K562 (cell line): ENCODE results near the gene C12orf42. TPM values are rescaled to one million over a fixed set of nuclear protein-coding genes. Genes with fewer than 3 reads are reported as not detected.

Experiments
- GATA2 ChIP-seq: sonication (generic); formaldehyde crosslinking; IDR thresholded peaks from 2 replicates; pipeline ENCODE4 v1.4.0; 2020; ENCODE audit warnings: mild to moderate bottlenecking, missing genetic modification reagents
- NFE2L1 ChIP-seq: fragments of 450-650 bp; IDR thresholded peaks from 2 replicates; pipeline ENCODE4 v1.6.1; 2016; ENCODE audit warnings: missing genetic modification characterization, low read depth, mild to moderate bottlenecking, missing compliant biosample characterization, moderate library complexity, borderline replicate concordance
- PHF21A ChIP-seq: fragments of 450-650 bp; IDR thresholded peaks from 2 replicates; pipeline ENCODE4 v1.6.1; 2017; ENCODE audit warnings: low read depth, borderline replicate concordance
- PTRF ChIP-seq: fragments of 450-650 bp; IDR thresholded peaks from 2 replicates; pipeline ENCODE4 v1.6.1; 2016; ENCODE audit warnings: mild to moderate bottlenecking, missing genetic modification characterization, missing compliant biosample characterization
- PYGO2 ChIP-seq: fragments of 450-650 bp; IDR thresholded peaks from 2 replicates; pipeline ENCODE4 v1.6.1; 2016; ENCODE audit warnings: mild to moderate bottlenecking, missing genetic modification characterization, moderate library complexity, missing compliant biosample characterization
- RBM39 ChIP-seq: fragments of 200-400 bp; formaldehyde crosslinking; optimal IDR thresholded peaks from 2 replicates; pipeline ENCODE3; 2018; ENCODE audit warnings: low read depth, low read length
- SAFB ChIP-seq: fragments of 200-400 bp; formaldehyde crosslinking; IDR thresholded peaks from 2 replicates; pipeline ENCODE4 v1.6.1; 2017; ENCODE audit warnings: low read depth, low read length, borderline replicate concordance
- TCF3 ChIP-seq: sonication (generic); formaldehyde crosslinking; IDR thresholded peaks from 2 replicates; pipeline ENCODE4 v1.4.0; 2020; ENCODE audit warnings: mild to moderate bottlenecking, missing genetic modification reagents
- XRCC4 ChIP-seq: IDR thresholded peaks from one replicate; pipeline ENCODE4 v1.6.1; 2011; ENCODE audit not compliant: insufficient read depth, insufficient read length; ENCODE audit errors: extremely low read depth
- ZNF316 ChIP-seq: fragments of 450-650 bp; IDR thresholded peaks from 2 replicates; pipeline ENCODE4 v1.6.1; 2016
- ZNF551 ChIP-seq: fragments of 250-450 bp; sonication (Bioruptor Pico); IDR thresholded peaks from 2 replicates; pipeline ENCODE4 v1.5.0; 2021; ENCODE audit warnings: mild to moderate bottlenecking, moderate library complexity
- ZNF76 ChIP-seq: fragments of 250-450 bp; sonication (Bioruptor Pico); IDR thresholded peaks from 2 replicates; pipeline ENCODE4 v1.4.0; 2020; ENCODE audit warnings: mild to moderate bottlenecking, moderate library complexity, borderline replicate concordance
- polyA plus RNA-seq, 8 experiments: library from polyadenylated mRNA; depleted of rRNA in 4 of 8; stranded (reverse) in 5 of 8; unstranded in 3 of 8; fragments of >200 nt; fragmentation: Nextera tagmentation in 2 of 8; fragmentation: Illumina TruSeq in 1 of 8; extraction: Ambion mirVana in 2 of 8; extraction: Trizol in 1 of 8; gene quantifications; 2 replicates each; pipeline versions ENCODE4 v1.2.1 to v1.2.3, GENCODE V29; 2011 to 2014; ENCODE audit warnings: inconsistent platforms in 1 of 8, missing spikeins in 1 of 8
- total RNA-seq, 7 experiments: library from RNA; depleted of rRNA in 6 of 7; stranded (reverse); fragments of >200 nt in 6 of 7; fragmentation: Illumina TruSeq in 2 of 7; extraction: Trizol in 2 of 7; gene quantifications; 2 replicates each; pipeline versions ENCODE4 v1.2.1 to v1.2.3, GENCODE V29; 2011 to 2021; ENCODE audit warnings: low replicate concordance in 1 of 7
- TF ChIP-seq, protein P1 (sequence below): fragments of 200-800 bp; sonication (Bioruptor generic); IDR thresholded peaks from 2 replicates; pipeline ENCODE4 v1.6.1; 2016; ENCODE audit warnings: missing genetic modification characterization, missing compliant biosample characterization
- TF ChIP-seq, protein P2 (sequence below): sonication (generic); formaldehyde crosslinking; IDR thresholded peaks from 2 replicates; pipeline ENCODE4 v1.8.0; 2023; ENCODE audit warnings: missing genetic modification reagents, mild to moderate bottlenecking, borderline replicate concordance
- TF ChIP-seq, protein P3 (sequence below): fragments of 450-650 bp; IDR thresholded peaks from one replicate; pipeline ENCODE4 v1.6.1; 2018; ENCODE audit warnings: mild to moderate bottlenecking, moderate library complexity; ENCODE audit not compliant: partially characterized antibody

The C12orf42 gene
- total and polyA plus RNA-seq, 9 of the 15 experiments (the other 6 are each of a cell fraction or from before 2014, with no cell fraction given): not detected

DNA sequence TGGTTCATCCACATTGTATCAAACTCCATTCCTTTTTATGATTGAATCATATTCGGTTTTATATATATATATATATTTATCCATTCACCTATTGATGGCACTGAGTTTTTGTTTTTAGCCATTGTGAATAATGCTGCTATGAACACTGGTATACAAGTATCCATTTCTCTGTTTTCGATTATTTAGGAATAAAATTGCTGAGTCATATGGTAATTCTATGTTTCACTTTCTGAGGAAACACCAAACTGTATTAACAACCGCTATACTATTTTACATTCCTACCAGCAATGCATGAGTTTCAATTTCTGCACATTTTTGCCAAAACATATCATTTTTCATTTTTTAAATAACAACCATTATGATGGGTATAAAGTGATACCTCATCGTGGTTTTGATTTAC, 104.7 kb downstream of the C12orf42 start (continued):
- TF ChIP-seq, protein P1, sequence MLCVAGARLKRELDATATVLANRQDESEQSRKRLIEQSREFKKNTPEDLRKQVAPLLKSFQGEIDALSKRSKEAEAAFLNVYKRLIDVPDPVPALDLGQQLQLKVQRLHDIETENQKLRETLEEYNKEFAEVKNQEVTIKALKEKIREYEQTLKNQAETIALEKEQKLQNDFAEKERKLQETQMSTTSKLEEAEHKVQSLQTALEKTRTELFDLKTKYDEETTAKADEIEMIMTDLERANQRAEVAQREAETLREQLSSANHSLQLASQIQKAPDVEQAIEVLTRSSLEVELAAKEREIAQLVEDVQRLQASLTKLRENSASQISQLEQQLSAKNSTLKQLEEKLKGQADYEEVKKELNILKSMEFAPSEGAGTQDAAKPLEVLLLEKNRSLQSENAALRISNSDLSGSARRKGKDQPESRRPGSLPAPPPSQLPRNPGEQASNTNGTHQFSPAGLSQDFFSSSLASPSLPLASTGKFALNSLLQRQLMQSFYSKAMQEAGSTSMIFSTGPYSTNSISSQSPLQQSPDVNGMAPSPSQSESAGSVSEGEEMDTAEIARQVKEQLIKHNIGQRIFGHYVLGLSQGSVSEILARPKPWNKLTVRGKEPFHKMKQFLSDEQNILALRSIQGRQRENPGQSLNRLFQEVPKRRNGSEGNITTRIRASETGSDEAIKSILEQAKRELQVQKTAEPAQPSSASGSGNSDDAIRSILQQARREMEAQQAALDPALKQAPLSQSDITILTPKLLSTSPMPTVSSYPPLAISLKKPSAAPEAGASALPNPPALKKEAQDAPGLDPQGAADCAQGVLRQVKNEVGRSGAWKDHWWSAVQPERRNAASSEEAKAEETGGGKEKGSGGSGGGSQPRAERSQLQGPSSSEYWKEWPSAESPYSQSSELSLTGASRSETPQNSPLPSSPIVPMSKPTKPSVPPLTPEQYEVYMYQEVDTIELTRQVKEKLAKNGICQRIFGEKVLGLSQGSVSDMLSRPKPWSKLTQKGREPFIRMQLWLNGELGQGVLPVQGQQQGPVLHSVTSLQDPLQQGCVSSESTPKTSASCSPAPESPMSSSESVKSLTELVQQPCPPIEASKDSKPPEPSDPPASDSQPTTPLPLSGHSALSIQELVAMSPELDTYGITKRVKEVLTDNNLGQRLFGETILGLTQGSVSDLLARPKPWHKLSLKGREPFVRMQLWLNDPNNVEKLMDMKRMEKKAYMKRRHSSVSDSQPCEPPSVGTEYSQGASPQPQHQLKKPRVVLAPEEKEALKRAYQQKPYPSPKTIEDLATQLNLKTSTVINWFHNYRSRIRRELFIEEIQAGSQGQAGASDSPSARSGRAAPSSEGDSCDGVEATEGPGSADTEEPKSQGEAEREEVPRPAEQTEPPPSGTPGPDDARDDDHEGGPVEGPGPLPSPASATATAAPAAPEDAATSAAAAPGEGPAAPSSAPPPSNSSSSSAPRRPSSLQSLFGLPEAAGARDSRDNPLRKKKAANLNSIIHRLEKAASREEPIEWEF: no peak
- TF ChIP-seq GATA2 (CRISPR knock-in tag) (no peak), TCF3 (no peak), PHF21A (no peak), ZNF316 (peak; percentile 47), ZNF76 (CRISPR knock-in tag) (no peak), SAFB (no peak), NFE2L1 (tag) (peak; percentile 49; the same call in 1 of the 2 replicates), ZNF551 (CRISPR knock-in tag) (no peak), PTRF (tag) (no peak), XRCC4 (no peak), PYGO2 (tag) (no peak), RBM39 (no peak)
- TF ChIP-seq, protein P2, sequence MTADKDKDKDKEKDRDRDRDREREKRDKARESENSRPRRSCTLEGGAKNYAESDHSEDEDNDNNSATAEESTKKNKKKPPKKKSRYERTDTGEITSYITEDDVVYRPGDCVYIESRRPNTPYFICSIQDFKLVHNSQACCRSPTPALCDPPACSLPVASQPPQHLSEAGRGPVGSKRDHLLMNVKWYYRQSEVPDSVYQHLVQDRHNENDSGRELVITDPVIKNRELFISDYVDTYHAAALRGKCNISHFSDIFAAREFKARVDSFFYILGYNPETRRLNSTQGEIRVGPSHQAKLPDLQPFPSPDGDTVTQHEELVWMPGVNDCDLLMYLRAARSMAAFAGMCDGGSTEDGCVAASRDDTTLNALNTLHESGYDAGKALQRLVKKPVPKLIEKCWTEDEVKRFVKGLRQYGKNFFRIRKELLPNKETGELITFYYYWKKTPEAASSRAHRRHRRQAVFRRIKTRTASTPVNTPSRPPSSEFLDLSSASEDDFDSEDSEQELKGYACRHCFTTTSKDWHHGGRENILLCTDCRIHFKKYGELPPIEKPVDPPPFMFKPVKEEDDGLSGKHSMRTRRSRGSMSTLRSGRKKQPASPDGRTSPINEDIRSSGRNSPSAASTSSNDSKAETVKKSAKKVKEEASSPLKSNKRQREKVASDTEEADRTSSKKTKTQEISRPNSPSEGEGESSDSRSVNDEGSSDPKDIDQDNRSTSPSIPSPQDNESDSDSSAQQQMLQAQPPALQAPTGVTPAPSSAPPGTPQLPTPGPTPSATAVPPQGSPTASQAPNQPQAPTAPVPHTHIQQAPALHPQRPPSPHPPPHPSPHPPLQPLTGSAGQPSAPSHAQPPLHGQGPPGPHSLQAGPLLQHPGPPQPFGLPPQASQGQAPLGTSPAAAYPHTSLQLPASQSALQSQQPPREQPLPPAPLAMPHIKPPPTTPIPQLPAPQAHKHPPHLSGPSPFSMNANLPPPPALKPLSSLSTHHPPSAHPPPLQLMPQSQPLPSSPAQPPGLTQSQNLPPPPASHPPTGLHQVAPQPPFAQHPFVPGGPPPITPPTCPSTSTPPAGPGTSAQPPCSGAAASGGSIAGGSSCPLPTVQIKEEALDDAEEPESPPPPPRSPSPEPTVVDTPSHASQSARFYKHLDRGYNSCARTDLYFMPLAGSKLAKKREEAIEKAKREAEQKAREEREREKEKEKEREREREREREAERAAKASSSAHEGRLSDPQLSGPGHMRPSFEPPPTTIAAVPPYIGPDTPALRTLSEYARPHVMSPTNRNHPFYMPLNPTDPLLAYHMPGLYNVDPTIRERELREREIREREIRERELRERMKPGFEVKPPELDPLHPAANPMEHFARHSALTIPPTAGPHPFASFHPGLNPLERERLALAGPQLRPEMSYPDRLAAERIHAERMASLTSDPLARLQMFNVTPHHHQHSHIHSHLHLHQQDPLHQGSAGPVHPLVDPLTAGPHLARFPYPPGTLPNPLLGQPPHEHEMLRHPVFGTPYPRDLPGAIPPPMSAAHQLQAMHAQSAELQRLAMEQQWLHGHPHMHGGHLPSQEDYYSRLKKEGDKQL (CRISPR knock-in tag): no peak
- TF ChIP-seq, protein P3, sequence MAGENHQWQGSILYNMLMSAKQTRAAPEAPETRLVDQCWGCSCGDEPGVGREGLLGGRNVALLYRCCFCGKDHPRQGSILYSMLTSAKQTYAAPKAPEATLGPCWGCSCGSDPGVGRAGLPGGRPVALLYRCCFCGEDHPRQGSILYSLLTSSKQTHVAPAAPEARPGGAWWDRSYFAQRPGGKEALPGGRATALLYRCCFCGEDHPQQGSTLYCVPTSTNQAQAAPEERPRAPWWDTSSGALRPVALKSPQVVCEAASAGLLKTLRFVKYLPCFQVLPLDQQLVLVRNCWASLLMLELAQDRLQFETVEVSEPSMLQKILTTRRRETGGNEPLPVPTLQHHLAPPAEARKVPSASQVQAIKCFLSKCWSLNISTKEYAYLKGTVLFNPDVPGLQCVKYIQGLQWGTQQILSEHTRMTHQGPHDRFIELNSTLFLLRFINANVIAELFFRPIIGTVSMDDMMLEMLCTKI: no peak
